Astrocyte of the spinal cord (primary cell): ENCODE results near the gene GYG1.

ENCODE experiments used
- DNase-seq: peaks from one replicate; pipeline ENCODE4 v3.0.0; 2011; ENCODE audit warnings: low read depth, low spot score
- H3K4me3 ChIP-seq: 2 replicates; pipeline ENCODE4 v1.5.1; 2011; ENCODE audit warnings: low read depth, mild to moderate bottlenecking, low read length, moderate library complexity
- CTCF ChIP-seq: IDR thresholded peaks from 2 replicates; pipeline ENCODE4 v1.5.1; 2012; ENCODE audit warnings: low read depth, mild to moderate bottlenecking, low read length, inconsistent platforms
- in situ Hi-C: cut with HindIII; loops from 2 replicates; pipeline ENCODE4 v1.10.0; 2017; ENCODE audit warnings: low sequenced_read_pairs

GYG1 gene

GRCh38 chr3:149005416-149005815, 14.1 kb downstream of the GYG1 start:
- no peak for TF ChIP-seq CTCF
- no peak overlapping the region for H3K4me3 ChIP-seq
- DNase-seq: no peak
- in situ Hi-C loops: no loop called here

GRCh38 chr3:149007567-149008257, 16.4 kb downstream of the GYG1 start:
- in situ Hi-C loops: no loop called here
- DNase-seq: no peak
- TF ChIP-seq CTCF: no peak

GRCh38 chr3:149009732-149010131, 18.4 kb downstream of the GYG1 start:
- no peak overlapping the region for H3K4me3 ChIP-seq
- peak; percentile 37 for DNase-seq
- in situ Hi-C loops: no loop called here
- no peak for TF ChIP-seq CTCF

More at GRCh38 chr3:149007567-149008257, 16.4 kb downstream of the GYG1 start:
- H3K4me3 ChIP-seq: no peak overlapping the region

- no peak for DNase-seq
- no peak for TF ChIP-seq CTCF
- no peak overlapping the region for H3K4me3 ChIP-seq
- in situ Hi-C loops: no loop called here
Observed at GRCh38 chr3:149010504-149010951, 19.2 kb downstream of the GYG1 start.

GRCh38 chr3:149010966-149011365, 19.6 kb downstream of the GYG1 start:
- H3K4me3 ChIP-seq: no peak overlapping the region
- in situ Hi-C loops: no loop called here
- TF ChIP-seq CTCF: no peak
- no peak for DNase-seq

GRCh38 chr3:149011676-149012075, 20.3 kb downstream of the GYG1 start:
- in situ Hi-C loops: no loop called here
- no peak for DNase-seq
- no peak for TF ChIP-seq CTCF
- H3K4me3 ChIP-seq: no peak overlapping the region
